H1 (cell line): ENCODE measurements around the gene TMA7. TPM values are rescaled to one million over a fixed set of nuclear protein-coding genes. Genes with fewer than 3 reads are reported as not detected.

Experiments
- CREB1 ChIP-seq: IDR thresholded peaks from 2 replicates; pipeline ENCODE4 v1.6.1; 2012; ENCODE audit warnings: inconsistent platforms
- YY1 ChIP-seq: IDR thresholded peaks from 2 replicates; pipeline ENCODE4 v1.6.1; 2011; ENCODE audit warnings: low read depth, mild to moderate bottlenecking, low read length
- polyA plus RNA-seq, 7 experiments: library from polyadenylated mRNA; depleted of rRNA in 3 of 7; stranded (reverse) in 5 of 7; unstranded in 2 of 7; fragments of >200 nt in 5 of 7; fragments of 200-250 nt in 2 of 7; gene quantifications; 1 replicate in 5 of 7; 2 replicates in 1 of 7; 4 replicates in 1 of 7; pipeline versions ENCODE4 v1.2.1 to v1.2.3, GENCODE V29; 2011 to 2013; ENCODE audit warnings: missing spikeins in 2 of 7, mixed read lengths in 2 of 7
- total RNA-seq: library from RNA; stranded (reverse); fragmentation: NEBNext Ultra II Directional; extraction: Animal tissue kit (Norgen Biotek cat#: 25700); gene quantifications from 2 replicates; pipeline ENCODE4 v1.2.1, GENCODE V29; 2021

The TMA7 gene
- total and polyA plus RNA-seq, 2 of the 8 experiments (the other 6 are each of a cell fraction or from before 2014, with no cell fraction given), result 138 to 305 TPM

DNA sequence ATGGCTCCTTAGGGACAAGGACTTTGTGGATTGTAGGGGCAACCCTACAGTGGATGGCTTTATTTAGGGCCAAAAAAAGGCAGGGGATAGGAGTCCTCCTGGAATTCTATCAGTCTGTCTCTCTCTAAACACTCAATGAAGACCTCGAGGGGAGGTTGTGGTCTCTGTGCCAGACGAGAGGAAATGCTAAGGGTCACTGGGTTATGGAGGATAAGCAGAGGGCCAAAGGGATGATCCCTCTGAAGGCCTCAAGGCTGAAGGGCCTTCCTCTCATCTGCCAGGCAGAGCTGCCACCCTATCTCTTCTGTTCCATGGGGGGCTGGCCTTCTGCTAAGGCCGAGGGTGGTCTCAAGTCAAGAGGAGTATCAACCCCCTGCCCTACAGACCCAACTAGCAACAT is 37.1 kb upstream of the TMA7 start (continued):
- TF ChIP-seq CREB1 (no peak), YY1 (no peak)
